Fibroblast of the aortic adventitia (primary cell): Measurements from ENCODE around the gene PPFIA4. TPM values are rescaled to one million over a fixed set of nuclear protein-coding genes. Genes with fewer than 3 reads are reported as not detected.
"Not testable (repeated sequence)": the region's sequence is repeated elsewhere in the genome, so short reads cannot be mapped to it uniquely, and the experiment has no call there.

Experiments
- DNase-seq: peaks from one replicate; pipeline ENCODE4 v3.0.0-alpha.2; 2010; ENCODE audit warnings: low read depth
- H3K4me3 ChIP-seq: 2 replicates; pipeline ENCODE4 v1.5.1; 2011; ENCODE audit warnings: low read depth, mild to moderate bottlenecking, control low read depth, low read length, moderate library complexity
- CTCF ChIP-seq: IDR thresholded peaks from 2 replicates; pipeline ENCODE4 v1.5.1; 2011; ENCODE audit warnings: mild to moderate bottlenecking, low read length, control low read depth, inconsistent platforms; ENCODE audit not compliant: insufficient read depth
- total RNA-seq: library from RNA; depleted of rRNA; stranded (reverse); fragments of >200 nt; gene quantifications from 2 replicates; pipeline ENCODE4 v1.2.3, GENCODE V29; 2012; ENCODE audit warnings: low replicate concordance

The PPFIA4 gene
- total RNA-seq, 1 donor, result 1.3 TPM

- H3K4me3 ChIP-seq, result no peak overlapping the region
- no peak for TF ChIP-seq CTCF
- no peak for DNase-seq
Observed at GRCh38 chr1:203001986-203002385, 24.3 kb upstream of the PPFIA4 start.

GRCh38 chr1:203002951-203003350 lies 23.3 kb upstream of the PPFIA4 start:
- DNase-seq, result no peak
- TF ChIP-seq CTCF, result no peak
- H3K4me3 ChIP-seq, result no peak overlapping the region

DNA sequence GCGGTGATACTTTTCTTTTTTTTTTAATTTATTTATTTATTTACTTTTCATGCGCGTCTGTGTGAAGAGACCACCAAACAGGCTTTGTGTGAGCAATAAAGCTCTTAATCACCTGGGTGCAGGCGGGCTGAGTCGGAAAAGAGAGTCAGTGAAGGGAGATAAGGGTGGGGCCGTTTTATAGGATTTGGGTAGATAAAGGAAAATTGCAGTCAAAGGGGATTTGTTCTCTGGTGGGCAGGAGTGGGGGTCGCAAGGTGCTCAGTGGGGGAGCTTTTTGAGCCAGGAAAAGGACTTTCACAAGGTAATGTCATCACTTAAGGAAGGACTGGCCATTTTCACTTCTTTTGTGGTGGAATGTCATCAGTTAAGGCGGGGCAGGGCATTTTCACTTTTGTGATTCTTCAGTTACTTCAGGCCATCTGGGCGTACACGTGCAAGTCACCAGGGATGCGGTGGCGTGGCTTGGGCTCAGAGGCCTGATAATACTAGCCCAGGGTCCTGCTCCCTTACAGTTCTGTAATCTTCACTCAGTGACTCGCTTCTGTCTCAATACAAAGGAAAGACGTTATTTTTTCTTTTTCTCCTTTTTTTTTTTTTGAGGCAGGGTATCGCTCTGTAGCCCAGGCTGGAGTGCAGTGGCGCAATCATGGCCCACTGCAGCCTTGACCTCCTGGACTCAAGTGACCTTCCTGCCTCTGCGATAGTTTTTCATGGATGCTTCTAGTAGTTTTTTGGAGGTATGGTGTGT lies 20.7 kb upstream of the PPFIA4 start:
- not testable (repeated sequence) for H3K4me3 ChIP-seq, DNase-seq

GRCh38 chr1:203006948-203007871 lies 19.1 kb upstream of the PPFIA4 start, which contains the start of gene TMEM183A:
Gene TMEM183A, plus strand, starts transcription at chr1:203007374. Its CDS starts 92 bp downstream, at chr1:203007466.
- TF ChIP-seq CTCF, result no peak
- peak; percentile 97 for DNase-seq
- peak within 1 kb of the TSS; percentile 90 for H3K4me3 ChIP-seq

DNA sequence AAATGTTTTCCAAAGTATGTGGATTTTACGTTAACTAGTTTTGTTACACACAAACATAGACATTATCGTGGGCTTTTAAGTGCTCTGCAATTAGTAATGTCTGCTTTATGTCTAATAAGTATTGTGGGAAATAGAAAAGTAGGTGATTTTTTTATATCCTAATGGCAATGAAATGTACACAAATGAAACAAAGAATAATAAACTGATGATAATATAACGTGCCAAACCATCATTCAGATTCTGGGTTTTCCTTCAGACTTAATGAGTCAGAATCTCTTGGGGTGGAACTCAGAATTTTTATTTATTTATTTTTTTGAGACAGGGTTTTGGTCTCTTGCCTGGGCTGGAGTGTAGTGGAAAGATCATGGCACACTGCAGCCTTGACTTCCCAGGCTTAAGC lies 17.1 kb upstream of the PPFIA4 start:
- no peak for TF ChIP-seq CTCF
- H3K4me3 ChIP-seq, result no peak overlapping the region
- DNase-seq, result no peak

DNA sequence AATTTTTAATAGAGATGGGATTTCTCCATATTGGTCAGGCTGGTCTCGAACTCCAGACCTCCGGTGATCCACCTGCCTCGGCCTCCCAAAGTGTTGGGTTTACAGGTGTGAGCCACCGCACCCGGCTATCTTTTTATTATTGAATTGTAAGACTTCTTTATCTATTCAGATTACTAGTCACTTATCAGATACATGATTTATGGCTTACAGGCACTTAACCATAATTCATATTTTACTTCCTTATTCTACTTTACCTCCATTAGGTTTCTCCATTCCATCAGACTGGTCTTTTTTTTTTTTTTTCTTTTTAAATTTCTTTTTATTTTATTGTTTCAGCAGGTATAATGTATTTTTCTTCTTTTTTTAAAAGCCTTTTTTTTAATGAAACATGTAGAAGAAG lies 14.7 kb upstream of the PPFIA4 start:
- DNase-seq, result no peak
- no peak for TF ChIP-seq CTCF

DNA sequence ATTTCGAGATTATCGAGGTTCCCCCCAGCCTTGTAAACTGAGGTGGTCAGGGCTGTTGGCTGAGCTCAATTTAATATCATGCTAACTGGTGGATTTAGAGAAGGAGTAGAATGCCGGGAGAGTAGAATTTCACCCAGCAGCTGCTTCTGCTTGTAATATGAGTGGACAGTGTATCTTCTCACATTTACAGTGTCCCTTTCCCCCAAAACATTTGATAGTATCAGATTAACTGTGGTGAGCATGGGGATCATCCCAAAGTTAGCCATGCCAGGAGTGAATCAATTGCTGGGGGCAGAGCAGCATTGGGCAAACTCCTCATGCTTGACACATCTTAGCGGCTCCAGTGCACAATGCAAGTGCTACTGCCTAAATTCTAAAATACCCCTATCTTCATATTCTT lies 9.2 kb upstream of the PPFIA4 start:
- no peak for DNase-seq
- TF ChIP-seq CTCF, result no peak
- no peak overlapping the region for H3K4me3 ChIP-seq

More for the DNA sequence above, 14.7 kb upstream of the PPFIA4 start:
- H3K4me3 ChIP-seq, result no peak overlapping the region
